GM19372 (cell line): ENCODE measurements around the gene TSPAN3.

Experiments
- ATAC-seq: cut with Tn5 transposase; IDR thresholded peaks from one replicate; pipeline ENCODE4 v1.9.1; 2021; ENCODE audit warnings: mild to moderate bottlenecking, low read depth, moderate library complexity; ENCODE audit not compliant: unreplicated experiment

TSPAN3 gene

DNA sequence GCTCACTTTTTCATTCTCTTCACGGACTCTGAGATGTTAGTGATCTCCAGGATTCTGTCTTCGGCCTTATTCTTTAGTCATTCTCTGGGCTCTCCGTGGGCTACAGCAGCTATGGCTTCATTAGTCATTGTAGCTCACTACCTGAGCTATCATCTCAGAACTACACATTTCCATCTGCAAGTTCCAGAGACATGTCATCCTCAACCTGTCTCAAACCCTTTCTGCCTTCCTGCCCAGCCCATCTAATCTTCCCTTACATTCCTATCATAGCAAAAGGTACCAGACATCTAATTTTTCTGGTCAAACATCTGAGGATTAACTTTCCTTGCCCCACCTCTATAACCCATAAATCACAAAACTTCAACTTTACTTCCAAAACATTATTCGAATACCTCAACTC, 13.2 kb downstream of the TSPAN3 start:
- no peak for ATAC-seq

DNA sequence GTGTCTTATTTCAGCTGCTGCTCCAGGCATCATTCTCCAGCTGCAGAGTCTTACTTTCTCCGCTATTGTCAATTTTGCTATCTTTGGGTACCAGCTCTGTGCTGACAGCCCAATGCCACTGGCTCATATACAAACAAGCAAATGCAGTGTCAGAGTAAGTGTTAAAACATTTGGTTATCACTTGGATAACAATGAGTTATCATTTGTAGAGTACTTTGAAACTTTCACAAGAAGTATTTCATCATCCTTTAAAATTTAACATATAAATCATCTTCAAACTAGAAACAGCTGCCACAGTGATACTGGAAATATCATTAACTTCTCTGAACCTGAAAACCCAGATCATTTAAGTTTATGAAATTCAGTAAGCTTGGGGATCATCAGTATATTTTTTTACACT, 13.8 kb downstream of the TSPAN3 start:
- no peak for ATAC-seq

DNA sequence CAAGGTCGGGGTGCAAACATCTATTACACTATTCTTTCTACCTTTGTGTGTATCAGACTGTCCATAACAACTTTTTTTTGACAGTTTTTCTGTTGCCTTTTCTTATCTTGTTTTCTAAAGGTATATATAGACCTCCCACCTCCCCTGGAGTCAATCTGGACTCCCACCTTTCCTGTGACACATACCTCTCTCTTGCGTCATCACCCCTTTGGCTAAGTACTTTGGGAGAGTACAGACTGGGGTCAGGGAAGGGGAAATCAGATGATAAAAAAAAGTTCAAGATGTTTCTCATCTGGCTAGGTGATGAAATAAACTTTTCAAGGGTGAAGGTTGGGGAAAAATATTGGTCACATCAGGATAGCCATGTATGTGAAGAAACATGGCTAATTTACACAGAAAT, 17.2 kb downstream of the TSPAN3 start:
- ATAC-seq, result no peak

DNA sequence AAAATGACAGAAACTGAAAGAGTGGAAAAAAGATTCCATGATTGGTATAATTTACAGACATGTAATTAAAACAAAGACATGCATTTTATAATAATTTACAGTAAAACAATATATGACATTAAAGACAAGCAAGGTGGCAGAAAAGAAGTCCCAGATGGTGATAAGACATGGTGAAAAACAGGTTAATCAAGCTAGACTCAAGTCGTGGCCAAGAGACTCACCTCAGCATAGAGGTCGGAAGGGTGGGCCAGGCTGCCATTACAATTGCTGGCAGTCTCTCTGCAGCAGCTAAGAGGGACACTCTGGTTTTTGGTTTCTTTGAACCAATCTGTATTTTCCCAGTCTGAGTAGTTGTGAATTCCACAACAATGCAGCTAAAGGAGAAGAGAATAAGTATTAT, 18.4 kb downstream of the TSPAN3 start:
- ATAC-seq, result no peak

DNA sequence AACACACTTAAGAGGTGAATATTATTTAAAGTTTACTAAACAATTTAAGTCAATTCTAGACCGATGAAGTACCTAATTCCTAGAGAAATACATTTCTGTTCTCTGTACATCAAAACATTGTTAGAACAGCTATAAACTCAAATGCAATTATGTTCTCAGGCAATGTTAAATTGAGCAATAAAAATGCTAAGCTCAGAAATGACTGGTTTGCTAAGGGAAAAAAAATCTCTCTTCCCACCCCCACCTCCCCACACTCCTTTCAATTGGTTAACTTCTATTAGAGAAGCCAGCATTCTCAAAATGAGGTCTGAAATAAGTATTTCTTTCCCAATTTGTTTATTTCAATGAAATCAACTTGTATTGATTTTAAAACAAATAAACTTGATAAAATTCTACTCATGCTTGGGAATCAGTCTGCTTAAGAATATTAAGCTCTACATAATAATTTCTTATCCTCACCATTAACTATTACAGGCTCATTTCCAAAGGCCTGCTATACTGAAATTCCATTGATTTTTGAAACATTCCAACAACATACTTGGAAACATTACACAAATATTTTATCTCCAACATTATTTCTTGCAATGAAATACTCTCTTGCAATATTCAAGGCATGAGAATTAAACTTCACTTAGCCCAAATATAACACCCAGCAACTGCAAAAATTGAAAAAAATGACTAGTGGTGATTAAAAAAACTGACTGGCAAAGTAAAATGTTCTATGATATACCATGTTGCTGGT, 22.6 kb downstream of the TSPAN3 start:
- no peak for ATAC-seq

DNA sequence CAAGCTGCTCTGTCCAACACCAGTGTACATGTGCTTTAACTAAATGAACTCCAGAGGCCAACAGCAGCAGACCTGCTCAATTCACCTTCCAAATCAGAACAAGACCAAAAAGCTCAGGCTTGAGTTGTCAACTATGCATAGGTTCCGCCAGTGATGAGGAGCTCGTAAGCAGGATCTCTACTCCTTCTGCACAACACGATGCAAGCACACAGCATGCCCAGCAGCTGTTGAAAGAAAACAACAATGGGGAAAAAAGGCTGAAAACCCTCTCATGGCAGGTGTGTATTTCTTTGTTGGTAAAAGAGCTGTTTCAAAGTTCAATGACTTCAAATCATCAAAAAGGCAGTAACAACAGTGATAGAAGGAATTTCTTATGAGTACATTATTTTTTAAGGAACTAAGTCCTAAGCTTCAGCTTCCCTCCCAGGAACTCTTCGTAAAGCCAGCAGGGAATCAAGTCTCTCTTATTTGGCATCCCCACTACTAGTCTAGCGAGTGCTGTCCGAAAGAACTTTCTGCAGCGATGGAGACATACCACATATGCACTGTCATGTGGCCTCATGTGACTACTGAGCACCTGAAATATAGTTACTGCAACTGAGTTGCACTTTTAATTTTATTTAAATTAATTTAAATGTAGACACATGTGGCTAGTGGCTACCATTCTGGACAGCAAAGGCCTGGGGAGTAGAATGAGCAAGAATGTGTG, 24.1 kb downstream of the TSPAN3 start:
- ATAC-seq, result no peak

DNA sequence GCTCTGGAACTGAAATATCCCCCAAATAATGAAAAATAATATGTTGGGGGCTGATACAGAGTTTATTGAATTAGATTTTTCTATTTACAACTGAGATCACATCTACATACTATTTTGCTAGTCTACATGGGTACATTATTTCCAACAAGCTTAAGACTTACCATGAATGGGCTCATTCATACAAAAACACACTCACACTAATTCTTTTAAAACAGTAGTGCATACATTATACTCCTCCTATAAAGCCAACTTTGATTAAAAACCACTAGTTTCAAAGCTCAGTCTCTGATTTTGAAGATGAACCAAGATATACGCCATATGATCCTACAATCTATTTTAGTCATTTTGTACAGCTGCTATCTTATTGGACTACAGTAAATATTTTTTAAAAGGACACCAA, 24.9 kb downstream of the TSPAN3 start:
- ATAC-seq, result no peak

DNA sequence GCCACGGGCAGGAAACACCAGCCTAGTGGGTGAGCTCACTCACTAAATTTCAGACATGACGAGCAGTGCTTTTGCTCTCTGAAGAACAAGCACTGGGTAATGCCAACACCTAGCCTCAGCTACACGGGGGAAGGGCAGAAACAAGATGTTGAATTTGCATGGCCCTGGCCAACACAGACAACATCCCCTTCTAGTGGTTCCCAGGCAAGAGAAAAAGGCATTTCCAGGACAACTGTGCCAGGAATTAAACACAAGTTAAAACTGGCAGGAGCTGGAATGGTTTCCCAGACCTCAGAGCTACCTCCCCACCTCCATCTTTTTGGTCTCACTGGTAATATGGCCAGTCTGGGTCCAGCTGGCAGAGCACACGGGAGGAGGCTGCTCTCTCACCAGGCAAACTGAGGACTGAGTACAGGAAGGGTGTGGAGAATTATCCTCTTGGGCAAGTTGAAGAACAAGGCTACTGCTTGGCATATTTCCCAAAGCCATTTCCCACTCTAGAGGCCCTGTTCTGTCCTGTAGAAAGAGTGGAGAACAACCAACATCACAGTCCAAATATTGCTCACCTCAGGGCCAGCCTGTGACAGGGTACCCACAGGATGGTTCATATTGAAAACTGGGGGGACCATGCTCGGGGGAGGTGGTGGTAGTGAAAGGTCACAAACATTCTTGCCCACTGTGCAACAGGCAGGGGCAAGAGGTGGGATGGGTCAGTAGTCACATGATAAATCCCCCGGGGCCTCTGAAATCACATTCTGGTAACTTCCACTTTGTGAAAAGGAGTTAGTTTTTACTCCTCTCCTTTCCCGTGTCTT, 26.5 kb downstream of the TSPAN3 start:
- ATAC-seq, result no peak

DNA sequence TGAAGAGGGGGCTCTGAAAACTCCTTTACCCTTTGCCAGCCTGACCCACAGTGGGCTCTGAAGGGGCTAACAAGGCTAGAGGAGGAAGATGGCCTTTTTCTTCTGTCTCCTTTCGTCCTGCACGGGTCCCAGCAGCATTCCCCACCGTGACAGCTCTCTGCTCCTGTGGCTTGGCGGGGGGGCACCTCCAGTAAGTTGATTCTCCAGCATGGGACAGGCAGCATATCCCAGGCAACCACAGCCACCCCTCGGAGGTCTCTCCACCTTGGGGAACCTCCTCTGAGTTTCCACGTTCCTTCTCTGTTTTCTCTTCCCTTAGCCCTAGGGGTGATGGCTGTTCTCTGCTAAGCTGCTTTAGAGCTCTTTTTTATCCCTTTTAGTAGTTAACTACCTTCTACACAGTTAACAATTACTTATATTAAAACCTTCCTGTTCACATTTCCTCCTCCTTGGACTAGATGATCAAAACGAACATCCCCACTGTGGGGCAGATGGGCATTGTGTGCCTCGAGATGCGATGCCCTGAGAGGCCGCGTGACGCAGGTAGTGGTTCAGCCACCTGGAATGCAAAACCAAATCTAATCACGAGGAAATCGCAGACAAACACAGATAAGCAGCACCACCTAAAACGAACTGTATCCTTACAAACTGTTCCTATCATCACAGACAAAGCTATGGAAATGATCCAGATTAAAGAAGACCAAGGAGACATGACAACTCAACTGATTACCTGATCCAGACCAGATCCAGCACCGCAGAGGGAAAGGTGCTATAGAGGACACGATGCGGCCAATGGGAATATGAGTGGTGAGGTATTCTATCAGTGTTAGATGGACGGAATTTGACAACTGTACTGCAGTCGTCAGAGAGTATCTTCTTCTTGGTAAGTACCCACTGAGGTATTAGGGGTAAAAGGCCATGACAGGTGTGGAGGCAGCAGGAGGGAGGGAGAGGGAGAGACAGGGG, 27.7 kb downstream of the TSPAN3 start:
- no peak for ATAC-seq

DNA sequence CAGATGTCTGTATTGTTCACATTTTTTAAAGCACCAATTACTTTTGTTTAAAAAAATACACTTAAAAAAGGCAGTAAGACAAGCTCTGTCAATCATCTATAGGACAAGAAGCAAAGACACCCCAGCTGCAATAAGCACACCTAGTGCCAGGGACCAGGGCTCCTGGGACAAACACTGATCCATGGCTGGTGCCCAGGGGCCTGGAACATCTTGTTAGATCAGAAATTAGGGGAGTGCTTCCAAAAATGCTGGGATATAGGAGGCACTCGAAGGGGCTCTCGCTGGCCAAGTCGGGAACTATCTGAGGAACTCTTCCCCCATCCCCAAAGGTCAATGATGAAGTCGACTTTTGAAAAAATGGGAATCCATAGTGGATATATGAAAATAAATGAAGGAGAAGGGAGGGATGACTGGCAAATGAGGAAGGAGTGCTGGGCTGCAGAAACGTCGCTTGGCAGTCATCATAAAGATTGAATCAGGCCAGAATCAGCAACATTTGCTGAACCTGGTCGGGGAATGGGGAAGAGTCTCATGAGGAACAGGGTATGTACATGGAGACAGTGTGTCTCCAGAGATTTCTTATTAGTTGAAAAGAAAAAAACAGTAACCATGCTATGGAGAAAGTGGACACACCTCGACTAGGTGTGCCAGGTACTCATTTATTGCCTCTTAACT, 28.5 kb downstream of the TSPAN3 start:
- no peak for ATAC-seq

DNA sequence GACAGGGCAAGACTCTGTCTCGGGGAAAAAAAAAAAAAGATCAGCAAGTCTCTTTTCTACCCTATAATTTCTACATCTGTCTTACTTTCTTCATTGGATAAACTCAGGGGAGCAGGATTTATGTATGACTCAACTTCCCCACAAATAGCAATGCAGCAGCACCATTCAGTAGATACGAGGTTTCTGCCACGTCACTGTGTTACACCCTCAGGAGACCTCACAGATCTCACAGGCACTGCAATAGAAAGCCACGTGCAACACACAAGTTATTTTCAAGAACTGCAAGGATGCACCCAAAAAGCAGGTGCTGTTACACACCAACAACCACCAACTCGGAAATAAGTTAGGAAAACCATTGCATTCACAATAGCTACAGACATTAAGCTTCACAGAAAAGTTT, 30.2 kb downstream of the TSPAN3 start:
- no peak for ATAC-seq

DNA sequence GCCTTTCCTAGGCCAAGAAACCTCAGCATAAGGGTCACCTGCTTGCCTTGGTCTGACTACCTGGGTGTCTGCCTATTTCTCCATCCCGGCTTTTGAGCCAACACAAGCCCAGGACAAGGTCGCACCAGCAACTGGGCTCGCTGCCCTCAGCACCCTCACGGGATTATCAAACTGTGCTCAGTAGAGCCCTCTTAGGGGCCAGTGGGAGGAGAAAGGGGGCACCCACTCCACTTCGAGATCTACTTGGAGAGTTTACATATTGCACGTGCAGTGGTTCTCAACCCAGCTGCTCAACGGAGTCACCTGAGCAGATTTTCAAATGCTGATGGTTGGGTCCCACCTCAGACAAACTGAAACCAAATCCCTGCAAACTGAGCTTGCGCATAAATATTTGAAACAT, 31.1 kb downstream of the TSPAN3 start:
- ATAC-seq, result no peak

DNA sequence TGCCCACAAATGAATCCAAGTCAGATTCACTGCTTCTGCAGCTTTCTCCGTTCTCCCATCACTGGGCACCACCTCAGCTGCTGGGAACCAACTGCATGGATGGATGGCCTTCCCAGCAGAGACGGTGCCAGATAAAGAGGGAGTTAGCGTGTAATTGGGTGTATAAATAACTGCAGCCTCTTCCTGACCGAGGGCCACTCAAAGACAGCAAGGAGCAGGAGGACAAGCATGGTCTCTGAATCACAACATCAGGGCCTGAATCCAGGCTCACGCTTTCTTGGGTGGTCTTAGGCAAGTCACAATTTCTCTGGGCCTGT, 31.7 kb downstream of the TSPAN3 start:
- no peak for ATAC-seq

DNA sequence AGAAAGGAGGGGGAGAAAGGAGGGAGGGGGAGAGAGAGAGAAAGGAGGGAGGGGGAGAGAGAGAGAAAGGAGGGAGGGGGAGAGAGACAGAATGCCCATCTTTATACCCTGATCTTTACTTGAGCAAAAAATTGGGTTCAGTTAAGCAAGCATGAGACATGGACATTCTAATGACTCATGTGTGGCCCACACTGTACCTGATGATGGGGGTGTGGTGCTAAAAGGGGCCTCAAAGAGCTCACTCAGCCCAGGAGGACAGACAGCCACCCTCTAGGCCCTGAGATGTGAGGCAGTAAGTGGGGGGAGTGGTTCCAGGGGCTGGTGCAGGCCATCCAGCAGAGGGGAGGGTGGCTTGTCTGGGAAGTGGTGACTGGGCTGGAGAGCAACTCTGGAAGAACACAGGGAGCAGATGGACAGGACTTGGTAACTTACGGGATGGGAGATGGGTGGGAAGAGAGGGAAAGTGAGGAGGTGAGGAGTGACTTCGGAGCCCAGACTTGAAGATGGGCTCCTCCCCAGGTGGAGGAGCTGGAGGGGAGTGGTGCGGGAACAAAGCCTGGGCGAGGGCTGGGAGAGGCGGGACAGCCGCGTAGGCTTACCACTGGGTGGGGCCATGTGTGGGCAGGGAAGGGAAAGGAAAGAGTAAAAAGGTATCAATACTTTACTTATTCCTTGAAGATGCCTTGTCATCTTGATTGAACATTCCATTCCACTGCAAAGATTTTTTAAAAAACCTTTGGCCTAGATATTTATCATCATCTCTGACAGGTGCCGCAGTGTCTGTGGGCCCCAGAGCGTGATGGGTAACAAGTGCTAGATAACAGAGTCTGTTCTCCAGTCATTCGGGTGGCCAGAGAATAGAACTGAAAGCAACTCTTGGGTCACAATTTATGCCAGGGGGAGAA, 32.3 kb downstream of the TSPAN3 start:
- no peak for ATAC-seq

DNA sequence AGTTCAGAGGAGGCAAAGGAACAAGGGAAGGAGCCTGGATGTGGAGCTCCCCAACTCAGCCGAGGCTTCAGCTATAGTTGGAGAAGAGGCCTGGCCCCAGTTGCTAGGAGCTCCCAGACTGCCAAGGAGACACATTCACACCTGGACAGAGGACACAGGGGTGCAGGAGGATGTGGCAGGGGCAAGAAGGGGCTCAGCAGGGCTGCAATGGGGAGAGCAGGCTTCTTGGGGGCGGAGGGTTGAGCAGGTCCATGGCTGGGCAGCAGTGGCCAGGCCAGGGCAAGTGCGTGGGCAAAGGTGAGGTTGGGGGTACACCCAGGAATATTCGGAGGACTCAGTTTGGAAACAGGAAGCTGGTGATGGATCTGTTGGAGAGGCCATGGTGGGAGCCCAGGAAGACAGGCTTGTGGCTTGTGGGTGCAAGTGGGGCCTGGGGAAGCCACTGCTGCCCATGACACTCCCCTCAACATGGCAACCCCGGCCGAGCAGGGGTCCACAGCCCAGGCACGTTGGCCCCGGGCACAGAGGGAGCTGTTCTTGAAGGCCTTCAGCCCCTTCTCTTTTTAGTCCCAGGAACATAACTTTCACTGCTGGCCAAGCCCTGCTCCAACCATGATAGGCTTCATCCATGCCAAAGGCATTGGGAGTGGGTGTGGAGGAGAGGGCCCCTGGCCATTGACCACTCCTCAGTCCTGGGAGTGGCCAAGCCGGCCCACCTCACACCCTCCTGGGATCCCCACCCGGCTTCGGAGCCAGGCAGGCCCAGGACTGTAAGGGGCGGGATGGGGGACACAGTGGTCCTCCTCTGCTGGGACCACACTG, 33.3 kb downstream of the TSPAN3 start:
- ATAC-seq, result no peak

DNA sequence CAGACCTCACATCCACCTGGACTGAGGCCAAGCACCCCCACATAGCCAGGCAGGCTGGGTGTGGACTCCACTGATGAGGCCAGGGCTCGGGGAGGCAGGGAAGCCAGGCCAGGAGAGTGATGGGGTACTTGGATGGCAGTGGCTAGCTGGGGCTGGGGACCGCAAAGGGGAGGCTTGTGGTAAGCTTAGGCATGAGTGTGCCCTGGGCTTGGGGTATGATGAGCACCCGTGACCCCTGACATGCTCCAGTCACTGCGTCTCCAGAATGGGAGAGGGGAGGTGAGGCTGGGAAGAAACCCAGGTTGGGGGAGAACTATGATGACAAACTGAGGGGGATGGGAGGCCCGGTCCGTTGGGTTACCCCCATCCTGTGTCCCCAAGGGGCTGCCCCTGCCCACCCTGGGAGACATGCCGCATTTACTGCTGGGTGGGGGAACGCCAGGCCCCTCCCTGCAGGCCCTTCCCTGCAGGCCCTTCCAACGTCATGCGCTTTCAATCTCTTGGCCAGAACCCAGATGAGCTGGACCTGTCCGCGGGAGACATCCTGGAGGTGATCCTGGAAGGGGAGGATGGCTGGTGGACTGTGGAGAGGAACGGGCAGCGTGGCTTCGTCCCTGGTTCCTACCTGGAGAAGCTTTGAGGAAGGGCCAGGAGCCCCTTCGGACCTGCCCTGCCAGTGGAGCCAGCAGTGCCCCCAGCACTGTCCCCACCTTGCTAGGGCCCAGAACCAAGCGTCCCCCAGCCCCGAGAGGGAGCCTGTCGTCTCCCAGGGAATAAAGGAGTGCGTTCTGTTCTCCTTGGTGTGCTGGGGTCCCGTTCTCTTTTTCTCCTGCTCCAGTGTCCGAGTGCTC, 34.1 kb downstream of the TSPAN3 start:
- ATAC-seq, result no peak

DNA sequence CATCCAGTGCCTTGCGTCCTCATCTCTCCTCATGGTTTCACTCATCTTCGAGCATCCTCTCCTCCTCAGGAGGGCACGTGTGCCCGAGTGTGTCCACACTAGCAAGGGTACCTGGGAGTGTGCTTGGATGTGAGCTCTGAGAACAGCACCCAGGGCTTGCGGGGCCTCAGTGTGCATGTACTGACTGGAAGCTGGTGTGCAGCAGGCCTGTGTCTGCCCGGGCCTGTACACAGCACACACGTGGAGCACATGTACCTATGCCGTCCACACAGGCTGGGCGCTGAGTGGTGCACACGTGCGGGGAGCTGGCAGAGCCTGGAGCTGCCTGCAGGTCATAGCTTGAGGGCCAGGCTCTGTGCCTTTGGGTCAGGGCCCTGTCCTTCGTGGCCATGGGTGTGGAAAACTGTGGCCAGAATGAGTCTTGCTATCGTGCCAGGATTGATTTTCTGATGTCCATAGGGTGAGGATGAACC, 34.9 kb downstream of the TSPAN3 start:
- ATAC-seq, result no peak
